Breast epithelium (tissue), 3 donors: ENCODE measurements around the gene CFTR.

Experiments used
- CTCF ChIP-seq, 3 donors: fragments of 450-650 bp; IDR thresholded peaks; one replicate each; pipeline ENCODE4 v1.5.1; 2016 to 2017; ENCODE audit warnings: antibody characterized with exemption in 3 of 3, mild to moderate bottlenecking in 3 of 3, moderate library complexity in 3 of 3
- POLR2A ChIP-seq: fragments of 450-650 bp; IDR thresholded peaks from one replicate; pipeline ENCODE4 v1.6.1; 2016; ENCODE audit warnings: antibody characterized with exemption, mild to moderate bottlenecking, moderate library complexity
- POLR2AphosphoS5 ChIP-seq, 3 donors: sonication (generic); formaldehyde crosslinking; IDR thresholded peaks; one replicate each; pipeline ENCODE4 v1.6.1; 2017; ENCODE audit warnings: antibody characterized with exemption in 3 of 3

- TF ChIP-seq CTCF (IDR thresholded peaks at IDR 0.05) (no peak), POLR2AphosphoS5 (IDR thresholded peaks at IDR 0.05) (no peak), POLR2A (no peak)
These were observed 218.2 kb downstream of the CFTR start for GRCh38 chr7:117698018-117698417.
